Adrenal gland (tissue), 12 donors: ENCODE measurements around the gene FOSB. TPM values are rescaled to one million over a fixed set of nuclear protein-coding genes. Genes with fewer than 3 reads are reported as not detected.
A peak's percentile ranks its signal among the peaks of the same experiment; 100 is the strongest.

Source experiments
- DNase-seq, 7 donors: peaks; one replicate each; pipeline ENCODE4 v3.0.0-alpha.2; 2019 to 2020
- H3K27ac ChIP-seq, 5 donors: fragments of 200-600 bp; sonication (generic) in 4 of 5; 1 replicate in 3 of 5; 2 replicates in 2 of 5; pipeline versions ENCODE4 v1.5.1 to v1.8.0; 2016 to 2020; ENCODE audit warnings: mild to moderate bottlenecking in 1 of 5
- H3K27me3 ChIP-seq: fragments of 200-600 bp; 2 replicates; pipeline ENCODE4 v1.8.0; 2021
- H3K36me3 ChIP-seq, 2 donors: fragments of 200-600 bp; replicated peaks in 1 of 2; 1 replicate in 1 of 2; 2 replicates in 1 of 2; pipeline versions ENCODE4 v1.5.1 to v1.8.0; 2018 to 2022
- H3K4me1 ChIP-seq, 2 donors: fragments of 200-600 bp; replicated peaks in 1 of 2; 1 replicate in 1 of 2; 2 replicates in 1 of 2; pipeline versions ENCODE4 v1.5.1 to v1.8.0; 2018 to 2021
- H3K4me3 ChIP-seq, 4 donors: fragments of 200-600 bp; sonication (generic) in 3 of 4; one replicate each; pipeline ENCODE4 v1.5.1; 2016 to 2018
- H3K9me3 ChIP-seq, 3 donors: fragments of 200-600 bp; sonication (generic) in 1 of 3; replicated peaks in 1 of 3; 1 replicate in 2 of 3; 2 replicates in 1 of 3; pipeline versions ENCODE4 v1.5.1 to v1.8.0; 2016 to 2021
- CTCF ChIP-seq, 6 experiments: fragments of 450-650 bp in 4 of 6; fragments of 200-600 bp in 2 of 6; sonication (generic) in 1 of 6; IDR thresholded peaks; 1 replicate in 5 of 6; 2 replicates in 1 of 6; pipeline versions ENCODE4 v1.5.1 to v1.8.0; 2016 to 2021; ENCODE audit warnings: antibody characterized with exemption in 6 of 6, mild to moderate bottlenecking in 2 of 6, moderate library complexity in 1 of 6
- POLR2A ChIP-seq, 2 donors: fragments of 450-650 bp; IDR thresholded peaks; one replicate each; pipeline ENCODE4 v1.6.1; 2017; ENCODE audit warnings: antibody characterized with exemption in 2 of 2, mild to moderate bottlenecking in 2 of 2, moderate library complexity in 1 of 2
- WGBS, 4 donors: extraction: QIAGEN DNeasy Blood & Tissue Kit in 2 of 4; methylation state at CpG; one replicate each; pipeline versions ENCODE4 v1.1.5 to v1.1.7; 2013 to 2017; 5-methylcytosine and 5-hydroxymethylcytosine counted together
- intact Hi-C, 2 donors: fragments of 100-400 bp; cut with DNase I; formaldehyde crosslinking; loops; one replicate each; pipeline versions ENCODE4 v1.14.1 to v1.15.0; 2022 to 2023
- polyA plus RNA-seq, 3 donors: library from polyadenylated mRNA; stranded (reverse); fragments of 200-250 nt in 2 of 3; fragments of 350-450 nt in 1 of 3; fragmentation: Illumina TruSeq in 1 of 3; extraction: RNeasy Lipid Tissue Mini Kit (QIAGEN cat#74804) in 1 of 3; gene quantifications; one replicate each; pipeline ENCODE4 v1.2.3, GENCODE V29; 2013 to 2014
- total RNA-seq, 9 donors: library from RNA; depleted of rRNA in 4 of 9; stranded (reverse); fragments of >200 nt in 4 of 9; fragments of 120-200 nt in 1 of 9; fragmentation: NEBNext Ultra II Directional in 1 of 9; extraction: Animal tissue kit (Norgen Biotek cat#: 25700) in 1 of 9; gene quantifications; one replicate each; pipeline versions ENCODE4 v1.1.0 to v1.2.4, GENCODE V29; 2013 to 2023
- donor health status: healthy with polysubstance abuse.
- donor health status: Bipolar disorder and iron deficiency.
- donor health status: DM: yes; HTN: yes; CAD: no.
- donor health status: DM: no; HTN: no; CAD: no.
- donor health status: DM: no; HTN: no; CAD: no.
- donor health status: DM: yes; HTN: yes; CAD: no.

The FOSB gene
- total and polyA plus RNA-seq, 12 donors = 0.95 to 21.7 (median 3.6) TPM

- DNase-seq = no peak
These were observed 711 bp upstream of the FOSB start for GRCh38 chr19:45467115-45467455.

GRCh38 chr19:45468159-45468651 is 409 bp downstream of the FOSB start:
- no peaks in the 10 kb centered on the region for H3K36me3 ChIP-seq
- 0 to 2% (median 1%) methylated on average over 21 to 31 of the region's 31 CpGs for WGBS, 4 donors
- intact Hi-C loops = no loop called here
- H3K27ac ChIP-seq = peak overlapping the region; percentile 43 to 97 (median 90)
- peak overlapping the region in 2 of 4 donors; percentile 65 to 71 for H3K4me3 ChIP-seq
- TF ChIP-seq POLR2A (IDR thresholded peaks at IDR 0.05) (no peak), CTCF (IDR thresholded peaks at IDR 0.05) (peak in 1 of 6 experiments; percentile 0)
- no peaks in the 10 kb centered on the region for H3K27me3 ChIP-seq
- peak in 6 of 7 donors; percentile 39 to 69 (median 46) for DNase-seq
- peaks cover 22 to 27% of the 10 kb centered on the region in 2 donors for H3K4me1 ChIP-seq
- no peaks in the 10 kb centered on the region for H3K9me3 ChIP-seq

More at GRCh38 chr19:45467115-45467455, 711 bp upstream of the FOSB start:
- peak overlapping the region in 4 of 5 donors; percentile 57 to 97 (median 92) for H3K27ac ChIP-seq
- intact Hi-C loops = no loop called here
- H3K36me3 ChIP-seq = no peaks in the 10 kb centered on the region
- H3K4me3 ChIP-seq = peak overlapping the region in 2 of 4 donors; percentile 35 to 65
- no peaks in the 10 kb centered on the region for H3K27me3 ChIP-seq
- WGBS, 4 donors = 2 to 3% (median 2%) methylated on average over 11 of the region's 11 CpGs
- H3K4me1 ChIP-seq = peaks cover 19 to 22% of the 10 kb centered on the region in 2 donors
- H3K9me3 ChIP-seq = no peaks in the 10 kb centered on the region
- TF ChIP-seq CTCF (IDR thresholded peaks at IDR 0.05) (no peak), POLR2A (IDR thresholded peaks at IDR 0.05) (no peak)

GRCh38 chr19:45468803-45469131 is 971 bp downstream of the FOSB start:
- intact Hi-C loops = no loop called here
- H3K4me3 ChIP-seq = peak overlapping the region in 2 of 4 donors; percentile 65 to 71
- peaks cover 2% of the 10 kb centered on the region for H3K27me3 ChIP-seq
- 0% methylated on average over 8 to 19 of the region's 19 CpGs for WGBS, 4 donors
- no peaks in the 10 kb centered on the region for H3K9me3 ChIP-seq
- peaks cover 22 to 27% of the 10 kb centered on the region in 2 donors for H3K4me1 ChIP-seq
- no peak for TF ChIP-seq POLR2A (IDR thresholded peaks at IDR 0.05)
- TF ChIP-seq CTCF (IDR thresholded peaks at IDR 0.05) = no peak
- DNase-seq = peak in 1 of 7 donors; percentile 51
- no peaks in the 10 kb centered on the region for H3K36me3 ChIP-seq
- peak overlapping the region; percentile 43 to 97 (median 90) for H3K27ac ChIP-seq

- no peaks in the 10 kb centered on the region for H3K9me3 ChIP-seq
- H3K4me3 ChIP-seq = peak overlapping the region in 3 of 4 donors; percentile 38 to 71 (median 65)
- intact Hi-C loops = no loop called here
- TF ChIP-seq CTCF (IDR thresholded peaks at IDR 0.05) = peak in 1 of 6 experiments; percentile 24
- peak; percentile 54 to 79 for TF ChIP-seq POLR2A (IDR thresholded peaks at IDR 0.05)
- no peaks in the 10 kb centered on the region for H3K36me3 ChIP-seq
- peak overlapping the region; percentile 82 to 97 (median 92) for H3K27ac ChIP-seq
- peaks cover 5% of the 10 kb centered on the region for H3K27me3 ChIP-seq
- WGBS, 4 donors = 0 to 1% (median 0%) methylated on average over 46 to 66 of the region's 66 CpGs
- DNase-seq = peak; percentile 93 to 96 (median 94)
- H3K4me1 ChIP-seq = peaks cover 22 to 27% of the 10 kb centered on the region in 2 donors
These were observed 1.5 kb downstream of the FOSB start for GRCh38 chr19:45469132-45469944.
